LNCAP (cell line): ENCODE data around the gene DNAI2.

Experiments
- CTCF ChIP-seq: fragments of 450-650 bp; IDR thresholded peaks from 2 replicates; pipeline ENCODE4 v1.5.1; 2017; ENCODE audit warnings: mild to moderate bottlenecking

DNAI2 gene

GRCh38 chr17:74270333-74270732 lies 3.7 kb upstream of the DNAI2 start:
- TF ChIP-seq CTCF = no peak

GRCh38 chr17:74271281-74271680 lies 2.8 kb upstream of the DNAI2 start:
- no peak for TF ChIP-seq CTCF

DNA sequence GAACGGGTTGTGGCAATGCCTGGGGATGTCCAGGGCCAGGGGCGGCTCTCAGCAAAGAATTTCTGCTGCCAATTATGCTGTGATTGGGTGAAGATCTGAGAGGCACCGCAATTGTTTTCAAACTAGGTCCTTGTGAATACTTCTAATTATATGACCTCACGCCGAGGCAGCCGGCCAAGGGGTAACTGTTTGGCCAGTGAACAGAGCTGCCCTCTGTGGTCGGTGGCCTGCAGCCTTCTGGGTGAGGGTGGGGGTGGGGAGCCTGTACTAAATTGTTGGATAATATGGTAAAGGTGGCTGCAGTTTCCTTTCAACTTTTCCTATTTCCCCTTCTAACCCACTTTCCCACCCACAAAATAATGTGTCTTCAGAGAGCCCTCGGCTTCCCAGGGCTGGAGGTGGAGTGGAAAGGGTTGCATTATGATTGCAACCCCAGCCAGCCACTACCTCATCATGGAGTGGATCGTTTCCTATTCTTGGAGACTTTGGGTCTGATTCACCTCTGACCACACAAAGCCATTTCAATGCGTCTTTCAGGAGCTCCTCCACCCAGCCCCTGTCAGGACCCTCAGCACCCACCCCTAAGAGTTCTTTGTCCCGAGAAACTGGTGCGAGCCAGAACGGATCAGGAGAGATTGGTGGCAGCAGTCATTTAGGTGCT lies 2.0 kb upstream of the DNAI2 start:
- TF ChIP-seq CTCF = no peak

DNA sequence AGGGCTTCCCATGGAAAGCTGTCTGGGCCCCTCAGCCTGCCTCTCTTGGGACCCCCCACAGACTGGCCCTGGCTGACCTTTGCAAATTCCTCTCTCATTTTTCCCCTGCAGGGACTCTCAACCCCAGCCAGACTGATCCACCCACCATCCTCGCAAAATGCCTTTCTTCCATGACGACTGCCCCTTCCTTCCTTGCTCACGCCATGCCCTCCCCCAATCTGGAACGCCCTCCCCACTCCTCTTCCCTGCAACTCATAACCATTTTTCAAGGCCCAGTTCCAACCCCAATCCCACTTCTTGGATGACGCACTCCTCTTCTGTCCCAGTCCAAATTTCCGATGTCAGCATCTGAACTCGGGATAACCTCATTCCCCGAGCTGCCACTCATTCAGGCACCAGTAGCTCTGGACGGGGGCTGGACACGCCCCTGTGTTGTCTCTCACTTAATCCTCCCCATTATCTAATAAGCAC lies 1.3 kb upstream of the DNAI2 start:
- no peak for TF ChIP-seq CTCF

DNA sequence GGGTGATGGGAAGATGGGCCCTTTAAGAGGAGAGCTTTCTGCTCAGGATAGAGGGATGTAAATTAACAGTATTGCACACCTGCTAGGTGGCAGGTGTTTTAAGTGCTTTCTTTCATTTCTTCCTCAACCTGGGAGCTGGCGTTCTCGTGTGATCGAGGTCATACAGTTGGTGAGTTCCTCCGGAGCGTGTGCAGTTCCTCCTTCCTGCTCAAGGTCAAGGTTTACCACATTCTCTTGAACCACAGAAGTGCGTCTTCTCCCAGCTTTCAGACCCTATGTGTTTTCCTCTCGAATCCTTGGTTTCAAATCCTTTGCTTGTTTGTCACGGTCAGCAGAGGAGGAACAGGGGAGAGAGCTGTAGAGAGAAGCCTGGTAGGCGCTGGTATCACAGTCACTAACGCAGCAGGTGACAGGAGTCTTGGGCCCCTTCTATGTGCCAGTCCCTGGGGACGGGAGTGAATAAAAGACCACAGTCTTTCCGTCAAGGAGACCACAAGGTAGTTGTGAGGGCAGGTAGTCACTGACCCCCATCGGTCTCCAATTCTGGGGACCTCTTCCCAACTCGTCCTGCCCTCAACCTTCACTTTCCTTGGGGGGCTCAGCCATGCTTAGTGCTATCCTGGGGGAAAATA lies 791 bp downstream of the DNAI2 start:
- TF ChIP-seq CTCF = no peak

DNA sequence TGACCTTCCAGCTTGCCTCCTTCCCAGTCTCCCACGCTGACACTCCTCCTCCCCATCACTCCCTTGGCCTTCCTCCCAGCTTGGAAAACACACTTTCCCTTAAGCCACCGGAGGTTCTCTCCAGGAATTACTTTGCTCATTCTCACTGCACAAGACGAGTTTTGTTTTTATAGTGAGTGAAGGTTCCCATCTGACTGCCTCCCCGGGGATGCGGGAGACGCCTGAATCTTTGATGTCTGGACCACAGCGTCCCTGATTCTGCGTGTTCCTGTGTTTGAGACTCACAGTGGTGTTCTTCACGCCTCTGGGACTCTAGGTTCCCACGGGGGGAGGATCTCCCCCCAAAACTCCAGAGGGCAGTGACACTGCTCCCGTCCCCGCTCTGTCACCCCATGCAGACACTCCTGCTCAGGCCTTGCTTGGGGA lies 2.0 kb downstream of the DNAI2 start:
- no peak for TF ChIP-seq CTCF

DNA sequence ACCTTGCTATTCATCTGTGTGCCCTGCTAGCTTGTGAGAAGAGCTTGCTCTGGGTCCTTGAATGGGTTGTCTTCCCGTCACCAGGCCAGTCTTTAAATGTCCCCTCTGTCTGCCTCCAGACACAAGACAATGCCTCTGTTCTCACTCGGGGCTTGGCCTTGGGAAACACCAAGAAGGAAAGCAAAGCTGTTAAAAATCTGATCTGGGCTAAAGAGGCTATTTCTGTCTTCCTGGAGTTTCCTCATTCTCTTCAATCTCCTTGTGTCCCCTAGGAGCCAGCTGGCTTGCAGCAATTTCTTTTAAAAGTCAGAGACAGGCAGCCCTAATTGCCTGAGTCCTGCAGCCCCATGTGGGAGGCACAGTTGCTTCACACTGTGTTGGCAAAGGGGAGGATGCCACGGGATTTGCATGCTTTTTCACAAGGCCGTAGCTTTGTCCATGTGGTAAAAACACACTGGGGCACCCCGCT lies 2.5 kb downstream of the DNAI2 start:
- no peak for TF ChIP-seq CTCF
